ENCODE measurements around the gene STX18.

DNA sequence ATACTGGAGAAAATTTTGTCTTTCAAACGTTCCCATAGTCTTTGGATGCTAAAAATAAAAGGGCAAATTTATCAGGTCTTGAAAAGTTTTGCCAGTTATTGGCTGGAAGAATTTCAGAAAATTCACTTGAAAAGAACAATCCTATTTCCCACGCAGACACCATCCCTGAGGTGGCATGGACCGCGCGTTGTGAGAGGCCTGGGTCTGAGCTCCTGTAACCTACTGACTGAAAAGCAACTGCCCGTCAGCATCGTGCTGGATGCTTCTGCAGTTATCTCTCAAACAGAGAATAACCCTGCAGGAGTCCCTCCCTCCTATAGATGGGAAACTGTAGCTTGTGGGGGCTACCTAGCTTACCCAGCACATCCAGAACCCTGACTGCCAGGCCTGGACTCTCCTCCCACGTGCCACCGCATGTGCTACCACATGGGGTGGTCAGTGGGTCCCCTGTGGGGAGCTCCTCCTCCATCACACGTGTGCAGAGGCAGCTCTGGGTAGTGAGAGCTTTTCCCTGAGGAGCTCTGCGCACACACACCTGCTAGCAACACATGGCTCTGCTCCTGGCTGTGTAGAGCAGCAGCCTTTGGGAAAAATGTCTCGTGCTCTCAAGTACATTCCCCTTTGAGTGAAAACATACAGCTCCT is 118.9 kb downstream of the STX18 start:
- TF ChIP-seq, protein P1, sequence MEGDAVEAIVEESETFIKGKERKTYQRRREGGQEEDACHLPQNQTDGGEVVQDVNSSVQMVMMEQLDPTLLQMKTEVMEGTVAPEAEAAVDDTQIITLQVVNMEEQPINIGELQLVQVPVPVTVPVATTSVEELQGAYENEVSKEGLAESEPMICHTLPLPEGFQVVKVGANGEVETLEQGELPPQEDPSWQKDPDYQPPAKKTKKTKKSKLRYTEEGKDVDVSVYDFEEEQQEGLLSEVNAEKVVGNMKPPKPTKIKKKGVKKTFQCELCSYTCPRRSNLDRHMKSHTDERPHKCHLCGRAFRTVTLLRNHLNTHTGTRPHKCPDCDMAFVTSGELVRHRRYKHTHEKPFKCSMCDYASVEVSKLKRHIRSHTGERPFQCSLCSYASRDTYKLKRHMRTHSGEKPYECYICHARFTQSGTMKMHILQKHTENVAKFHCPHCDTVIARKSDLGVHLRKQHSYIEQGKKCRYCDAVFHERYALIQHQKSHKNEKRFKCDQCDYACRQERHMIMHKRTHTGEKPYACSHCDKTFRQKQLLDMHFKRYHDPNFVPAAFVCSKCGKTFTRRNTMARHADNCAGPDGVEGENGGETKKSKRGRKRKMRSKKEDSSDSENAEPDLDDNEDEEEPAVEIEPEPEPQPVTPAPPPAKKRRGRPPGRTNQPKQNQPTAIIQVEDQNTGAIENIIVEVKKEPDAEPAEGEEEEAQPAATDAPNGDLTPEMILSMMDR (IDR thresholded peaks at IDR 0.05 in 2 of 3, conservative IDR thresholded peaks at IDR 0.05 in 1 of 3; ENCODE audit: borderline replicate concordance in 1 of 3, insufficient read depth in 1 of 3, low read depth in 2 of 3, low read length in 2 of 3), result no peak
- TF ChIP-seq, protein P2, sequence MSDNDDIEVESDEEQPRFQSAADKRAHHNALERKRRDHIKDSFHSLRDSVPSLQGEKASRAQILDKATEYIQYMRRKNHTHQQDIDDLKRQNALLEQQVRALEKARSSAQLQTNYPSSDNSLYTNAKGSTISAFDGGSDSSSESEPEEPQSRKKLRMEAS (IDR thresholded peaks at IDR 0.05), result no peak
- TF ChIP-seq ELF1 (IDR thresholded peaks at IDR 0.05; ENCODE audit: borderline replicate concordance, low read depth), result no peak
